Ovary (tissue), 3 donors: ENCODE data around the gene METTL22.

Source experiments
- EP300 ChIP-seq: sonication (generic); formaldehyde crosslinking; IDR thresholded peaks from one replicate; pipeline ENCODE4 v1.6.1; 2017; ENCODE audit warnings: antibody characterized with exemption
- POLR2A ChIP-seq: fragments of 450-650 bp; IDR thresholded peaks from one replicate; pipeline ENCODE4 v1.6.1; 2017; ENCODE audit warnings: antibody characterized with exemption, mild to moderate bottlenecking, moderate library complexity
- TF ChIP-seq, protein P1 (sequence below), 3 donors: fragments of 450-650 bp in 2 of 3; fragments of 200-600 bp in 1 of 3; IDR thresholded peaks; one replicate each; pipeline versions ENCODE4 v1.5.1 to v1.8.0; 2016 to 2022; ENCODE audit warnings: antibody characterized with exemption in 3 of 3, mild to moderate bottlenecking in 1 of 3
- donor health status: DM: no; HTN: no; CAD: no.

DNA sequence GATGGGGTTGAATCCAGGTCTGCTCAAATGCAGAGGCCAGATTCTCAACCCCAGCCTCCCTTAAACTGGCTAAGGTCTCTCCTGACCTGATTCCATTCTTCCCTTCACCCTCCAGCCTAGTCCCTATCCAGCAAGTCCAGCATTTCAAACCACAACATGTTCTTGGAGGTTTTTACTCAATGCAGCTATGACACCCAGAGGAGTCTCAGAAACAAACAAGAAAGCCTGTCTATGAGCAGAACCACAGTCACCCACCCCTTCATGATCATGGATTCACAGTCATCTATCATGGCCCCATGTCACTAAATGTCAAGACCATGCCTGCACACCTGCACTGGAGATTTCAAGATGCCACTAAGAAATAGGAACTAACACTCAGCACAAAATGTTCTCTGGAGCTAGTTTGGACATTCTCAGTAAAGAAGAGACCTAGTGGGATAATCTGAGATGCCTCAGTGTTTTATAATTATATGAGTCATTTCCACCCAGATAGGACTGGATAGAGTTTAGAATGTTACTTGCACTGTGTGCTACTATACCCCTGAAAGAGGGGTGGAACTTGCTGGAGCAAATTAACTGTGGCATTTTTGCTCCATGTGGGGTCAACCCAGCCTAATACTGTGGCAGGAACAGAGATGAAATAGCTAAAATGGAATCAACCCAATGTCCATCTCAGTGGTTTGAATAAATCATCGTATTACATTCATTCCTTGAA is 9.5 kb upstream of the METTL22 start:
- TF ChIP-seq, protein P1, sequence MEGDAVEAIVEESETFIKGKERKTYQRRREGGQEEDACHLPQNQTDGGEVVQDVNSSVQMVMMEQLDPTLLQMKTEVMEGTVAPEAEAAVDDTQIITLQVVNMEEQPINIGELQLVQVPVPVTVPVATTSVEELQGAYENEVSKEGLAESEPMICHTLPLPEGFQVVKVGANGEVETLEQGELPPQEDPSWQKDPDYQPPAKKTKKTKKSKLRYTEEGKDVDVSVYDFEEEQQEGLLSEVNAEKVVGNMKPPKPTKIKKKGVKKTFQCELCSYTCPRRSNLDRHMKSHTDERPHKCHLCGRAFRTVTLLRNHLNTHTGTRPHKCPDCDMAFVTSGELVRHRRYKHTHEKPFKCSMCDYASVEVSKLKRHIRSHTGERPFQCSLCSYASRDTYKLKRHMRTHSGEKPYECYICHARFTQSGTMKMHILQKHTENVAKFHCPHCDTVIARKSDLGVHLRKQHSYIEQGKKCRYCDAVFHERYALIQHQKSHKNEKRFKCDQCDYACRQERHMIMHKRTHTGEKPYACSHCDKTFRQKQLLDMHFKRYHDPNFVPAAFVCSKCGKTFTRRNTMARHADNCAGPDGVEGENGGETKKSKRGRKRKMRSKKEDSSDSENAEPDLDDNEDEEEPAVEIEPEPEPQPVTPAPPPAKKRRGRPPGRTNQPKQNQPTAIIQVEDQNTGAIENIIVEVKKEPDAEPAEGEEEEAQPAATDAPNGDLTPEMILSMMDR (IDR thresholded peaks at IDR 0.05) = no peak
- TF ChIP-seq POLR2A (no peak), EP300 (no peak)
